ENCODE measurements around the gene MAPK13.

MAPK13 gene

DNA sequence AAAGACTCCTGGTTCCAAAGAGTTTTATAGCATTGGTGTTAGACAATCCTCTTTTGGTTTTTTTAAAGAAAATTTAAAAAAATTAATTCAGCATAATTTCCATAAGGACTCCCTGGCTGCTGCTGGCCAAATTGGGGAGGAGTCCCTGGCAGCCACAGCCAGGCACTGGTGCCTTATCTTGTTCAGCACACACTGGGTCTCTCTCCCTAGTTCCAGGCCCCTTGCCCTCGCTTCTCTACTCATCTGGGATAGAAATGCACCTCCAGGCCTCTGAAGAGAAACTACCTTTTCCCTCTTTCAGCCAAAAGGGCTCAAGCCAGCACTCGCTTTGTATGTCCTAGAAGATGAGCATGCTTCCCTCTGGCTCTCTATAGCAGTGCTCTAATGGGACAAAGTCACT lies 13.4 kb upstream of the MAPK13 start:
- ChIA-PET CTCF (interaction anchor here (0.8 kb wide), 1 partner anchor 21 kb away, joined by 3 read pairs; no protein-coding TSS in a partner anchor), POLR2A (no interaction called here)
- TF ChIP-seq, protein P1, sequence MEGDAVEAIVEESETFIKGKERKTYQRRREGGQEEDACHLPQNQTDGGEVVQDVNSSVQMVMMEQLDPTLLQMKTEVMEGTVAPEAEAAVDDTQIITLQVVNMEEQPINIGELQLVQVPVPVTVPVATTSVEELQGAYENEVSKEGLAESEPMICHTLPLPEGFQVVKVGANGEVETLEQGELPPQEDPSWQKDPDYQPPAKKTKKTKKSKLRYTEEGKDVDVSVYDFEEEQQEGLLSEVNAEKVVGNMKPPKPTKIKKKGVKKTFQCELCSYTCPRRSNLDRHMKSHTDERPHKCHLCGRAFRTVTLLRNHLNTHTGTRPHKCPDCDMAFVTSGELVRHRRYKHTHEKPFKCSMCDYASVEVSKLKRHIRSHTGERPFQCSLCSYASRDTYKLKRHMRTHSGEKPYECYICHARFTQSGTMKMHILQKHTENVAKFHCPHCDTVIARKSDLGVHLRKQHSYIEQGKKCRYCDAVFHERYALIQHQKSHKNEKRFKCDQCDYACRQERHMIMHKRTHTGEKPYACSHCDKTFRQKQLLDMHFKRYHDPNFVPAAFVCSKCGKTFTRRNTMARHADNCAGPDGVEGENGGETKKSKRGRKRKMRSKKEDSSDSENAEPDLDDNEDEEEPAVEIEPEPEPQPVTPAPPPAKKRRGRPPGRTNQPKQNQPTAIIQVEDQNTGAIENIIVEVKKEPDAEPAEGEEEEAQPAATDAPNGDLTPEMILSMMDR (IDR thresholded peaks at IDR 0.05; ENCODE audit: control extremely low read depth, extremely low read depth, low read depth, missing control alignments): no peak

DNA sequence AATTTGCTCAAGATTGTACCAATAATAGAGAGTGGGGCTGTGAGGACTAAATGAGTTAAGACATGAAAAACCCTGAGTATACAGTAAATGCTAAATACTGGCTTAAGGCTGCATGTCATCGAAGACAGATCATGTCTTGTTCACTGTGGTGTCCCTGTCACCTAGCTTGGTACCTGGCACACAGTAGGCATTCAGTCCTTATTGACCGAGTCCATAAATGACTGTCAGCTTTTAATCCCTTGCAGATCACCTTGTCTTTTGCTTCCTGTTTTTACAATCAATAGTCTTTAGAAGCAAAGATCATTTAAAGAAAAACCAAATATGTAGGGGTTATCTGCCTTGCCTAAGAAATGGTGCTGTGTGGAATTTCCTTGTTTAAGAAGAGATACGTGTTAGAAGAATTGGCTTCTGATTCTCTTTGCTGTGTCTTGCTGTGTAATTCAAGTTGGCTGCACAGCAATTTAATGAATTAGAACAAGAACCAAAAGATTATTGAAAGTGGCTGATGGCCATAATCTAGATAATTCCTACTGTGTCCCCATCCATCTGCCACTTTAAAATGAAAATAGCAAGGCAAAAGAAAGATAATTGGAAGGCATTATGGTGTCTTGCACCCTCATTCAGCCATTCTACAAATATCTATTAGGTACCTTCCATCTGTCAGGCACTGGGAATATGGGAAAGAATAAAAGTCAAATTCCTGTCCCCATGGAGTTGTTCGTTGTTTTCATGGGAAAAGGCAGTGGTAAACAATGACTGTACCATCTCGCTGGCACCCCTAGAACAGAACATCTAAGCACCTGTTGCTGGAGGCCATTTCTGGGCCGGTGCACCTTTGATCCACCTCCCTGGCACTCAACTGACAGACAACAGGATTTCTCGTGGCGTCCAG lies 12.4 kb upstream of the MAPK13 start:
- ChIA-PET CTCF (interaction anchor here (0.8 to 1.4 kb wide), 2 partner anchors 15 to 22 kb away, joined by 3 to 4 read pairs; no protein-coding TSS in a partner anchor), POLR2A (no interaction called here)
- no peak for DNase-seq (ENCODE audit: extremely low spot score)
- TF ChIP-seq, protein P1 (IDR thresholded peaks at IDR 0.05; ENCODE audit: control extremely low read depth, extremely low read depth, low read depth, missing control alignments): no peak

More for the DNA sequence above, 13.4 kb upstream of the MAPK13 start:
- no peak for DNase-seq (ENCODE audit: extremely low spot score)

DNA sequence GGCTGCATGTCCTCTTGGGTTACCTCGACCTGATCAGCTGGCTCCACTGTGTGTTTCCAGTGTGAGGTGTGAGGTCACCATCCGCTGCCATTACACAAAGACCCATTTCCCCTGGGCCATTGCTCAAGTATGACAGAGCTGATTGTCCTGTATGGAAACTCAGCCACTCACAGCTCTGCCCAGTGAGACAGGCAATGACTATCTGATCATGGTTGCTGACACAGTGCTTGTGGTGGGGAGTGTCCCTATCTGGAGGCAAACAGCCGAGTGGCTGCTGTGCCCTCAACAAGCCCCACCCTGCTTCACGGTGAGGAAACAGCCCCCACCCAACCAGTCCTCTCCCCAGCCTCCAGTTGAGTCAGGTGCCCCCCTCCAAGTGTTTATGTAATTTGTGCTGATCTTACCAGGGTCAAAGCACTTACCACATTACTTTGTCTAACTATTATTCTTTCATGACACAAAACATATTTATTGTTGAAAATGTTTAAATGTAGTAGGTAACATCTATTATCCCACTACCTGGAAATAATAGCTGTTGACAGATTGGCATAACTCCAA lies 11.7 kb upstream of the MAPK13 start:
- CTCF ChIA-PET: interaction anchor here (0.7 to 4.4 kb wide), 3 partner anchors 14 to 77 kb away, joined by 3 to 32 read pairs (median 4); no protein-coding TSS in a partner anchor
- POLR2A ChIA-PET: no interaction called here
- DNase-seq (ENCODE audit: extremely low spot score): no peak
- TF ChIP-seq, protein P1 (IDR thresholded peaks at IDR 0.05; ENCODE audit: control extremely low read depth, extremely low read depth, low read depth, missing control alignments): no peak

DNA sequence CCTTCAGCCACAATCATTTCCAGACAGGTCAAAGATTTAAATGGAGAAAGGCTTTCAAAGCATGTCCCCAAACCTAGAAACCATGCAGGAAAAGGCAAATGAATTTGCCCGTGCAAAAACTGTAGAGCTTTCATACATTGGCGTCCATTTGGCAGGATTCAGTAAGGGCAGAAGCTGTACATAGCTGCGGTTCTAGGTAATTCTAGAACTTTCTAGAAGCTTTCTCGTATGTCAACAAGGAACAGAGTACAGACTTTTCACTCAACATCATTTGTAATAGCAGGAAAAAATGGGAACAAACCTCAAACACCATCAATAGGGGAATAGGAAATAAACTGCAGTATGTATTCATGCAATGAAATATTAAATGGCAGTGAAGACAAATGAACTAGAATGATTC lies 11.1 kb upstream of the MAPK13 start:
- CTCF ChIA-PET: interaction anchor here (0.7 to 4.4 kb wide), 3 partner anchors 14 to 76 kb away, joined by 3 to 32 read pairs (median 4); no protein-coding TSS in a partner anchor
- DNase-seq (ENCODE audit: extremely low spot score): no peak
- POLR2A ChIA-PET: no interaction called here
- TF ChIP-seq, protein P1 (IDR thresholded peaks at IDR 0.05; ENCODE audit: control extremely low read depth, extremely low read depth, low read depth, missing control alignments): no peak

DNA sequence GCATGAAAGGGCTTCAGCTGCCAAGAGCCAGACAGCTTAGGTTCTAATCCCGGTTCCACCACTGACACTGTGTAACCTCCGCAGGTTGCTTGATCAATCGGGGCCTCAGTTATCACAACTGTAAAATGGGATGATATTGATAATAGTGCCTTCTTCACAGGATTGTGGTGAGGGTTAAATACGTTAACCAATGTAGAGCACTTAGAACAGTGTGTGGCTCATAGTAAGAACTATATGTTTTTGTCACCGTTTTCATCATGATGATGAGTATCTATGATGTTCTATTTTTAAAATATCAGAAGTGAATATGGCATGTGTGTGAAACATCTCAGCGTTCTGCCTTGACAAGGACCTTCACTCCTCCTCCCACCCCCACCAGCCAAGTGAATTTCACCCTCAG lies 10.3 kb upstream of the MAPK13 start:
- POLR2A ChIA-PET: no interaction called here
- CTCF ChIA-PET: interaction anchor here (1.5 to 4.8 kb wide), 5 partner anchors 11 to 240 kb away, joined by 6 to 32 read pairs (median 20); partner anchors contain the start of genes MAPK13 and MAPK14
- TF ChIP-seq, protein P1 (IDR thresholded peaks at IDR 0.05; ENCODE audit: control extremely low read depth, extremely low read depth, low read depth, missing control alignments): no peak
- no peak for DNase-seq (ENCODE audit: extremely low spot score)

DNA sequence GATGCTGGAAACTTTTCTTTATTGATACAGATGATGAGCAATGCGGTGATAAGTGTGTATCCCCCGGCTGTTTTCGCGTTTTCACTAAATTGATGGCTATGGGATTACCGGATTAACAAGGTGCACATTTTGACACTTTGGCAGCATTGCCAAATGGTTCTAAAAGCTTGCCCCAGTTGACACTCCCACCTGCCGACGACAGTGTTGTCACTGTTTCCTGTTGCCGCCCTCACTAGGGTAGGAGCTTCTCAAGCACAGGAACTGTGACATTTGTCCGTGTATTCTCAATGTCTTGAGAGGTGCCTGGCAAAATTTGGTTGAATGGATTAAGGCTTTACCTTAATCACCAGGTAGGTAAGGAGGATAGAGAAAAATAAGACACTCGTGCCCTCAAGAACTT lies 9.8 kb upstream of the MAPK13 start:
- no peak for DNase-seq (ENCODE audit: extremely low spot score)
- CTCF ChIA-PET: interaction anchor here (1.0 to 4.8 kb wide), 12 partner anchors 10 to 239 kb away, joined by 3 to 32 read pairs (median 5); partner anchors contain the start of genes MAPK13 and MAPK14
- POLR2A ChIA-PET: no interaction called here
- TF ChIP-seq, protein P1 (IDR thresholded peaks at IDR 0.05; ENCODE audit: control extremely low read depth, extremely low read depth, low read depth, missing control alignments): peak; percentile 4

All from GM10248 (cell line).